ENCODE measurements around the gene SACM1L.
A peak's percentile ranks its signal among the peaks of the same experiment; 100 is the strongest.
"Not testable (repeated sequence)": the region's sequence is repeated elsewhere in the genome, so short reads cannot be mapped to it uniquely, and the experiment has no call there.

SACM1L gene

DNA sequence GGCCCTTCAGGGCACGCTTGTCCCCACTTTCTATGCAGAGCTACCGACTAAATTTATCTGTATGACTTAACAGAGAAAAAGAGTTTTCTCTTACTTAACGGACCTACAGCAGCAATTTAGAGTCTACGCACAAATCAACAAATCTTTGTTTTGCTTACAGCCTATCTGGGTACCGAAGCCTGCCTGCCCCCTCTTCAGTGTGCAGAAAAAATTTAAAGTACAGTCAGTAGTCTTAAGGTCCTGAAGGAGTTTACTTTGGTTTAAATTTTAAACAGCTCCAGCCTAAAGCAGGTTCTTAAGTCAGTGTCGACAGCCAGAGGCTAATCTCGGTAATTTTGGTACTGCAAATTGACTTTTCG lies 570 bp downstream of the SACM1L start:
- Histone ChIP-seq H3K9me3 (ENCODE audit: low read length) (no peaks in the 10 kb centered on the region), H3K27me3 (ENCODE audit: insufficient read depth, low read length) (no peaks in the 10 kb centered on the region), H3K4me3 (ENCODE audit: low read length) (peak overlapping the region; percentile 75), H2AFZ (ENCODE audit: low read depth, low read length) (peak overlapping the region; percentile 49), H3K4me1 (ENCODE audit: insufficient read depth, low read length) (peaks cover 11% of the 10 kb centered on the region), H3K36me3 (ENCODE audit: insufficient read depth, low read length) (peaks cover 10% of the 10 kb centered on the region)

DNA sequence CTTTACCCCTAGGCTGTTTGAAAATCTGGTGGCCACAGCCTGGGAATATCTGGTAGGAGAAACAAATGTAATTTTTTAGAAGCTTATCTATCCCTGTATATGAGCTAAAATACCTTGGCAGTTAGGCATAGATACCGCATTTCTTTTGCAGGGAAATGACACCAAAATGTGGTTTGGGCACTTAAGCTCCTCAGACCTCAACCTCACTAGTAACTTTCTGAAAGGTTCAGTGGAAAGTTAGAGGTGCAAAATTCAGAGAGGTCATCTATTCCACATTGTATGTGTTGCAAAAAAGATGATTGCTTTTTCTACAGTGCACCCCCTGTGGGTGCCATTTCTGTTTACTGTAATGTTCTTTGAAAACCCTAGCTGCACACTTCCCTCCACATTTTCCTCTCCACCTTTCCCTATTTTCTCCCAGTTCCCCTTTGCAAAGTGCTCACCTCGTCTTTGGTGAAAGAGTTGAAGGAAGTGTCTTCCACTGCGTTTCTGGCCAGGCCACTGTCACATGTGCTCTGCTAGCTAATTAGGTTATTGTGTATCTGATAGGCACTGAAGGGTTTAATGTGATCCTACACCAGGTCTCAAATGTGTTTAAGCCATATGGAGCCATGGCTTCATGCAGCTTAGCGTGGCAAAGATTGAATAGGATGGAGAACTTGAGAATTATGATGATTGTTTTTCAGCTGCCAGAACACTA lies 1.3 kb downstream of the SACM1L start:
- Histone ChIP-seq H2AFZ (ENCODE audit: low read depth, low read length) (no peak overlapping the region), H3K36me3 (ENCODE audit: insufficient read depth, low read length) (peaks cover 11% of the 10 kb centered on the region), H3K4me1 (ENCODE audit: insufficient read depth, low read length) (peaks cover 11% of the 10 kb centered on the region), H3K9me3 (ENCODE audit: low read length) (no peaks in the 10 kb centered on the region), H3K27me3 (ENCODE audit: insufficient read depth, low read length) (no peaks in the 10 kb centered on the region), H3K4me3 (ENCODE audit: low read length) (peak overlapping the region; percentile 75)

DNA sequence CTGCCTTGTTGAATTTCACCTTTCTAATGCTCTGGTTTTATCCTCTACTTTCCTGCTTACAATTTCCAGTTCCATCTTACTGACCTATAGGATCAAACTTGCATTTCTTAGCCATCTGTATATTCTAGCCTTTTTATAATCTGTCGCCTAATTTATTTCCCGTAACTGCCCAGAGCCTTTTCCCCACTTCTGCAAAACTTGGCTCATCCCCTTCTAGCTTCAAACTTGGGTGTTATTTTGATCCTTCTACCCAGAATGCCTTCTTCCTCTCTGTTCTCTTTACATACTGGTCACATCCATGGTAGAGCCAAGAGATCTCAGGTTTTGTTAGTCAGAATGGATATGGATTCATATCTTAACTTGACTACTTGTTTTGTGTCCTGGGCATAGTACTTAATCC lies 2.6 kb downstream of the SACM1L start:
- Histone ChIP-seq H3K27me3 (ENCODE audit: insufficient read depth, low read length) (no peaks in the 10 kb centered on the region), H3K4me3 (ENCODE audit: low read length) (no peak overlapping the region), H3K36me3 (ENCODE audit: insufficient read depth, low read length) (peaks cover 18% of the 10 kb centered on the region), H2AFZ (ENCODE audit: low read depth, low read length) (no peak overlapping the region), H3K9me3 (ENCODE audit: low read length) (no peaks in the 10 kb centered on the region), H3K4me1 (ENCODE audit: insufficient read depth, low read length) (peaks cover 11% of the 10 kb centered on the region)

DNA sequence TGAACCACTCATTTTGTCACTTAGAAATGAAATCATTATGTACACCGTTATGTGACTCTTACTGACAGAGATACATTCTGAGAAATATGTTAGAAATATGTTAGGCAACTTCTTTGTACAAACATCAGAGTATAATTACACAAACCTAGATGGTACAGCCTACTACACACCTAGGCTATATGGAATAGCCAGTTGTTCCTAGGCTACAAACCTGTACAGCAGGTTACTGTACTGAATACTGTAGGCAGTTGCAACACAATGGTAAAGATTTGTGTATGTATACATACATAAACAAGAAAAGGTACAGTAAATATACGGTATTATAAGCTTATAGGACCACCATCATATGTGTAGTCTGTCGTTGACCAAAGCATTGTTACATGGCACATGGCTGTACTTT lies 3.7 kb downstream of the SACM1L start:
- Histone ChIP-seq H3K9me3 (ENCODE audit: low read length) (no peaks in the 10 kb centered on the region), H3K27me3 (ENCODE audit: insufficient read depth, low read length) (no peaks in the 10 kb centered on the region), H2AFZ (ENCODE audit: low read depth, low read length) (no peak overlapping the region), H3K4me3 (ENCODE audit: low read length) (no peak overlapping the region), H3K4me1 (ENCODE audit: insufficient read depth, low read length) (peaks cover 11% of the 10 kb centered on the region), H3K36me3 (ENCODE audit: insufficient read depth, low read length) (peaks cover 18% of the 10 kb centered on the region)

- Histone ChIP-seq H3K36me3 (ENCODE audit: insufficient read depth, low read length) (peaks cover 18% of the 10 kb centered on the region), H3K4me1 (ENCODE audit: insufficient read depth, low read length) (peaks cover 11% of the 10 kb centered on the region), H2AFZ (ENCODE audit: low read depth, low read length) (no peak overlapping the region), H3K27me3 (ENCODE audit: insufficient read depth, low read length) (no peaks in the 10 kb centered on the region), H3K4me3 (ENCODE audit: low read length) (no peak overlapping the region), H3K9me3 (ENCODE audit: low read length) (no peaks in the 10 kb centered on the region)
Observed at GRCh38 chr3:45693941-45694521, 4.8 kb downstream of the SACM1L start.

DNA sequence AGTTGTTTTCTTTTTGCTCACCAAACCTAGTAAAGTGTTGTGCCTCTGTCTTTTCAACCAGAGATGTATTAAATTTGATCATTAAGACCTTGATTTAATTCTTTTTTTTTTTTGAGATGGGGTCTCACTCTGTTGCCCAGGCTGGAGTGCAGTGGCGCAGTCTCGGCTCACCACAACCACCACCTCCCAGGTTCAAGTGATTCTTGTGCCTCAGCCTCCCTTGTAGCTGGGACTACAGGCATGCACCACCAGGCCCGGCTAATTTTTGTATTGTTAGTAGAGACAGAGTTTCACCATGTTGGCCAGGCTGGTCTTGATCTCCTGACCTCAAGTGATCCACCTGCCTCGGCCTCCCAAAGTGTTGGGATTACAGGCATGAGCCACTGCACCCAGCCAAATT lies 6.0 kb downstream of the SACM1L start:
- not testable (repeated sequence) for H3K4me3 ChIP-seq (ENCODE audit: low read length); H3K27me3 ChIP-seq (ENCODE audit: insufficient read depth, low read length); H2AFZ ChIP-seq (ENCODE audit: low read depth, low read length); H3K9me3 ChIP-seq (ENCODE audit: low read length)
- peaks cover 19% of the 10 kb centered on the region for H3K36me3 ChIP-seq (ENCODE audit: insufficient read depth, low read length)
- peaks cover 11% of the 10 kb centered on the region for H3K4me1 ChIP-seq (ENCODE audit: insufficient read depth, low read length)

DNA sequence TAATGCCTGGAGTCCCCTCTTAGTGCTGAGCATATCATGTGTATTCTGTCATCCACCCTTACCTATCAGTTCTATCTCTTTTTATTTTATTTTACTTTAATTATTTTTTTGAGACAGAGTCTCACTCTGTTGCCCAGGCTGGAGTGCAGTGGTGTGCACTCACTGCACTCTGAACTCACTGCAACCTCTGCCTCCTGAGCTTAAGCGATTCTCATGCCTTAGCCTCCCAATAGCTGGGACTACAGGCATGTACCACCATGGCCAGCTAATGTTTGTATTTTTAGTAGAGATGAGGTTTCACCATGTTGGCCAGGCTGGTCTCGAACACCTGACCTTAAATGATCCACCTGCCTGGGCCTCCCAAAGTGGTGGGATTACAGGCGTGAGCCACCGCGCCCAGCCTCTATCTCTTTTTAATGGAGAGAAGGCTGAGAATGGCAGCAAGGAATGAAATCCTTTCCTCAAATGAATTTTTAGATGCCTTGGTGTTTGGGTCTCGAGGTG lies 11.4 kb downstream of the SACM1L start:
- Histone ChIP-seq H3K9me3 (ENCODE audit: low read length) (no peaks in the 10 kb centered on the region), H3K4me3 (ENCODE audit: low read length) (no peak overlapping the region), H3K4me1 (ENCODE audit: insufficient read depth, low read length) (peaks cover 6% of the 10 kb centered on the region), H2AFZ (ENCODE audit: low read depth, low read length) (no peak overlapping the region), H3K27me3 (ENCODE audit: insufficient read depth, low read length) (no peaks in the 10 kb centered on the region), H3K36me3 (ENCODE audit: insufficient read depth, low read length) (peaks cover 31% of the 10 kb centered on the region)

GRCh38 chr3:45701172-45701867 lies 12.1 kb downstream of the SACM1L start:
- Histone ChIP-seq H2AFZ (ENCODE audit: low read depth, low read length) (no peak overlapping the region), H3K27me3 (ENCODE audit: insufficient read depth, low read length) (no peaks in the 10 kb centered on the region), H3K4me1 (ENCODE audit: insufficient read depth, low read length) (peaks cover 6% of the 10 kb centered on the region), H3K4me3 (ENCODE audit: low read length) (no peak overlapping the region), H3K9me3 (ENCODE audit: low read length) (no peaks in the 10 kb centered on the region), H3K36me3 (ENCODE audit: insufficient read depth, low read length) (peaks cover 33% of the 10 kb centered on the region)

GRCh38 chr3:45704301-45704943 lies 15.2 kb downstream of the SACM1L start:
- H3K36me3 ChIP-seq (ENCODE audit: insufficient read depth, low read length): peaks cover 49% of the 10 kb centered on the region
- H3K4me3 ChIP-seq (ENCODE audit: low read length): no peak overlapping the region
- H3K4me1 ChIP-seq (ENCODE audit: insufficient read depth, low read length): peaks cover 6% of the 10 kb centered on the region
- H2AFZ ChIP-seq (ENCODE audit: low read depth, low read length): no peak overlapping the region
- H3K27me3 ChIP-seq (ENCODE audit: insufficient read depth, low read length): no peaks in the 10 kb centered on the region
- no peaks in the 10 kb centered on the region for H3K9me3 ChIP-seq (ENCODE audit: low read length)

DNA sequence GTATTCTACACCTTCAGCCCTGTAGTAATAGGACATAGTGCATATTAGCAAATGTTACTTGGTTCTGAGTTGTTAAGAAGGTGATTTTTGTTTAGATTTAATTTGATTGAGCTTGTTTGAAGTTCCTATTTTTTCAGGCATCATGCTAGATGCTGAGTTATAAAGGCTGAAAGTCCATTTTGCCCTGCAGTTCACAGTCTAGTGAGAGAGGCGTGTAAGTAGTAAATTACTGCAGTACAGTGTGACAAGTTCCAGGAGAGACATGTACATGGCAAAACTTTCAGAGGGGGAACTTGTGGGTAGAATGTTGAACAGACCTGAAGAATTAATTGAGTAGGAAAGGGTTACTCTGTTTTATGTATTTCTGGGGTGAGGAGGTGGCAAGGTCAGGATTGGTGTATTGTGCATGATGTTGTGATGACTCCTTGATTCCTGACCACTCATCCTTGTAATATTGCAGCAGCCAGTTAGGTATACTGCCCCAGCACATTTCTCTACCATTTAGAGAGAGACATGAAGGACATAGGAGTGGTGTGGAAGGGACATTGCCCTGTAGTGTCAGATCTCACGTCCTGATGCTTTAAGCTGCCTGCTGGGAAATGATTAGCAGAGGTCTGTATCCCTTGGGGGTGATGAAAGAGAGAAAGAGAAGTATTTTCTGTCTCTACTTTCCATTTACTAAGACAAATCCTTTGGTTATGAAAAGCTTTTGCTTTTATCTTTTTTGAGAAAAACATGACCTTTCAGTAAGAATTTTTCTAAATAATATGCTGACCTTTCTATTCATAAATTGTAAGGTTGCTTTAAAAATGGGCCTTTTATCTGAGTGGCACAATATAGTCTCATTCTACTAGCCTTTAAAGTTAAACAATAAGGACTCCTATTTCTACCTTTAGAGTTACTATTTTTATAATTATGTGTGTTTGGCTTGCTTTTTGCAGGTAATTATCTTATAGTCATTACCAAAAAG lies 16.9 kb downstream of the SACM1L start:
- Histone ChIP-seq H3K36me3 (ENCODE audit: insufficient read depth, low read length) (peaks cover 58% of the 10 kb centered on the region), H2AFZ (ENCODE audit: low read depth, low read length) (no peak overlapping the region), H3K4me3 (ENCODE audit: low read length) (no peak overlapping the region), H3K27me3 (ENCODE audit: insufficient read depth, low read length) (no peaks in the 10 kb centered on the region), H3K9me3 (ENCODE audit: low read length) (peaks cover 2% of the 10 kb centered on the region), H3K4me1 (ENCODE audit: insufficient read depth, low read length) (peaks cover 5% of the 10 kb centered on the region)

DNA sequence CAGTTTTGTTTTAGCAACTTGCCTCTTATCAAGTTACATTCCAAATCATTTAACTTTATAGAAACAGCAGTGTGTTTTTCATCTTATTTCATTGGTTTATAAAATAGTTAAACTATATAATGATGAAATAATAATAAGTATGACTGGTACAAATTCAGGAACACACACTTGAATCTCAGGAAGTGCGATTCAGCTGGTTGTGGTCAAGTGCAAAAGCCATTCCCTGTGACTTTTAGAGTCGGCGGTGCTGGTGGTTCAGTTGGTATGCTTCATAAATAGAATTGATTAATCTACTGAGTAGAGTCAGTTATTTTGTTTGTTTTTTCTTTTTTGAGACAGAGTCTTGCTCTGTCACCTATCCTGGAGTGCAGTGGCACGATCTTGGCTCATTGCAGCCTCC lies 22.7 kb downstream of the SACM1L start:
- H3K27me3 ChIP-seq (ENCODE audit: insufficient read depth, low read length): no peaks in the 10 kb centered on the region
- no peak overlapping the region for H3K4me3 ChIP-seq (ENCODE audit: low read length)
- no peaks in the 10 kb centered on the region for H3K4me1 ChIP-seq (ENCODE audit: insufficient read depth, low read length)
- H3K36me3 ChIP-seq (ENCODE audit: insufficient read depth, low read length): peaks cover 69% of the 10 kb centered on the region
- H3K9me3 ChIP-seq (ENCODE audit: low read length): peaks cover 2% of the 10 kb centered on the region
- no peak overlapping the region for H2AFZ ChIP-seq (ENCODE audit: low read depth, low read length)

DNA sequence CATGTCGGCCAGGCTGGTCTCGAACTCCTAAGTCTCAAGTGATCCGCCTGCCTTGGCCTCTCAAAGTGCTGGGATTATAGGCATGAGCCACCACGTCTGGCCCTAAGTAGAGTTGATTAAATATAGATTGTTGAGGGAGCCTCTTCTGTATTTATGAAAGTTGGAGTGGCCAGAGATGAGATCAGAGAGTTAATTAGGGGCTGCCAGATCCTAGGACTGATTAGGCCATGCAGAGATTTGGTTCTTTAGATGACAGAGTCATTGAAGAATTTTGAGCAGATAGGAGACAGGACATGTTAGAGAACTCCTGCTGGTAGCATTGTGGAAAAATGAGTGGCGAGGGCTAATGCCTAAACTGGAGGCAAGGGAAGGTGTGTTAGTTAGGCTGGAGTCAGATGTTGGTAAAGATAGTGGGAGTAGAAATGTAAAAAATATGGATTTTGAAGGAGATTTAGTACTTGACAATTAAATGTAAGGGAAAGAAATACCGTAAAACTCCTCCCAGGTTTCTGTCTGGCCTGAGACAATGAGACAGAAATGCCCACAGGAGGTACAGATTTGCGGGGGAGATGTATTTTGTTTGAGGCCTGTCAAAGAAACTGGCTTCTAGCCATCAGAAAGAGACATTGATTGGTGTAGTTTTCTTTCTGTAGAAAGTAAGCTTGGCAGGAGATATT lies 23.4 kb downstream of the SACM1L start:
- peaks cover 2% of the 10 kb centered on the region for H3K9me3 ChIP-seq (ENCODE audit: low read length)
- H3K4me1 ChIP-seq (ENCODE audit: insufficient read depth, low read length): no peaks in the 10 kb centered on the region
- H3K27me3 ChIP-seq (ENCODE audit: insufficient read depth, low read length): no peaks in the 10 kb centered on the region
- peaks cover 68% of the 10 kb centered on the region for H3K36me3 ChIP-seq (ENCODE audit: insufficient read depth, low read length)
- H3K4me3 ChIP-seq (ENCODE audit: low read length): no peak overlapping the region
- no peak overlapping the region for H2AFZ ChIP-seq (ENCODE audit: low read depth, low read length)

Measured in neuron (in vitro differentiated cells).